GM12878 (cell line): ENCODE results near the gene KLRF1. TPM values are rescaled to one million over a fixed set of nuclear protein-coding genes. Genes with fewer than 3 reads are reported as not detected.

Source experiments
- ATAC-seq: fragments of 200-7000 bp; cut with Tn5 transposase; 3 replicates; pipeline ENCODE4 v1.9.1; 2020; ENCODE audit warnings: mild to moderate bottlenecking, moderate library complexity
- BruUV-seq: library from RNA; stranded (reverse); fragments of 400-500 nt; replicated peaks from 2 replicates; lab custom pipeline; 2021; lab: Mats Ljungman, UMichigan
- CTCF ChIA-PET: fragments of 300-600 bp; sonication (Branson Sonifier 250); formaldehyde crosslinking; extraction: SDS; loops from one replicate; lab custom pipeline; 2021; ENCODE audit warnings: inconsistent platforms; lab: Yijun Ruan, JAX
- POLR2A ChIA-PET: fragments of 350-600 bp; formaldehyde crosslinking; extraction: SDS; loops from one replicate; lab custom pipeline; 2021; ENCODE audit warnings: inconsistent platforms; lab: Charles Lee
- RAD21 ChIA-PET: fragments of 300-600 bp; sonication (Branson Sonifier 250); formaldehyde crosslinking; loops from one replicate; lab custom pipeline; 2023; ENCODE audit warnings: antibody characterized with exemption; ENCODE audit not compliant: unreplicated experiment; lab: Charles Lee
- SMC1A ChIA-PET: fragments of 300-600 bp; sonication (Branson Sonifier 250); formaldehyde crosslinking; loops from one replicate; lab custom pipeline; 2023; ENCODE audit not compliant: unreplicated experiment, uncharacterized antibody; lab: Charles Lee
- DNase-seq: peaks from one replicate; pipeline ENCODE4 v3.0.0-alpha.2; 2011; ENCODE audit warnings: low read depth, low spot score
- FAIRE-seq: peaks from 3 replicates; lab custom pipeline; 2011; peaks lifted over from hg19 to GRCh38; lab: Jason Lieb, UNC
- H2AFZ ChIP-seq: 2 replicates; pipeline ENCODE4 v1.6.0; 2011; ENCODE audit warnings: low read depth, low read length, control low read depth; ENCODE audit not compliant: control insufficient read depth
- H3K27ac ChIP-seq: 2 replicates; pipeline ENCODE4 v1.5.1; 2011; ENCODE audit warnings: control low read depth; ENCODE audit not compliant: control insufficient read depth, insufficient read depth
- H3K27me3 ChIP-seq, 2 experiments: replicated peaks in 1 of 2; 2 replicates each; pipeline versions ENCODE4 v1.6.0 to v1.6.1; 2011; ENCODE audit warnings: low read length in 1 of 2; ENCODE audit not compliant: control insufficient read depth in 2 of 2, insufficient read depth in 2 of 2
- H3K36me3 ChIP-seq, 2 experiments: 2 replicates each; pipeline ENCODE4 v1.5.1; 2011; ENCODE audit warnings: low read length in 1 of 2; ENCODE audit not compliant: control insufficient read depth in 2 of 2, insufficient read depth in 2 of 2
- H3K4me1 ChIP-seq: 2 replicates; pipeline ENCODE4 v1.6.1; 2011; ENCODE audit warnings: mild to moderate bottlenecking, low read length, moderate library complexity, mixed read lengths; ENCODE audit not compliant: control insufficient read depth, insufficient read depth
- H3K4me2 ChIP-seq: 2 replicates; pipeline ENCODE4 v1.6.0; 2011; ENCODE audit warnings: control low read depth; ENCODE audit not compliant: control insufficient read depth, insufficient read depth
- H3K4me3 ChIP-seq: fragments of 200-600 bp; sonication (generic); 2 replicates; pipeline ENCODE4 v1.5.1; 2016
- H3K79me2 ChIP-seq: 2 replicates; pipeline ENCODE4 v1.6.0; 2011; ENCODE audit warnings: low read length; ENCODE audit not compliant: control insufficient read depth, insufficient read depth
- H3K9ac ChIP-seq: 2 replicates; pipeline ENCODE4 v1.8.0; 2011; ENCODE audit warnings: low read length, control low read depth, mixed read lengths; ENCODE audit not compliant: control insufficient read depth, insufficient read depth
- H3K9me3 ChIP-seq: replicated peaks from 3 replicates; pipeline ENCODE4 v1.5.1; 2011; ENCODE audit warnings: mild to moderate bottlenecking, low read length; ENCODE audit not compliant: control insufficient read depth, insufficient read depth
- H4K20me1 ChIP-seq: 2 replicates; pipeline ENCODE4 v1.6.0; 2011; ENCODE audit not compliant: control insufficient read depth, insufficient read depth
- NFIC ChIP-seq: IDR thresholded peaks from 2 replicates; pipeline ENCODE4 v1.6.1; 2012; ENCODE audit warnings: low read depth, mild to moderate bottlenecking, inconsistent platforms, low read length, moderate library complexity
- NFXL1 ChIP-seq: fragments of 450-650 bp; IDR thresholded peaks from 2 replicates; pipeline ENCODE4 v1.6.1; 2017; ENCODE audit warnings: antibody characterized with exemption, mild to moderate bottlenecking, borderline replicate concordance
- POU2F2 ChIP-seq: IDR thresholded peaks from 3 replicates; pipeline ENCODE4 v1.6.1; 2011; ENCODE audit warnings: low read depth, mild to moderate bottlenecking, low read length, borderline replicate concordance
- REST ChIP-seq: IDR thresholded peaks from 2 replicates; pipeline ENCODE4 v1.6.1; 2012; ENCODE audit warnings: mild to moderate bottlenecking, low read depth, low read length
- STAT1 ChIP-seq: fragments of 450-650 bp; conservative IDR thresholded peaks from 2 replicates; pipeline ENCODE4 v1.6.1; 2014; ENCODE audit warnings: antibody characterized with exemption, mild to moderate bottlenecking
- WGBS: methylation state at CpG from one replicate; pipeline ENCODE4 v1.1.6; 2016; ENCODE audit warnings: low lambda C conversion rate; ENCODE audit not compliant: insufficient replicate concordance, insufficient coverage; ENCODE audit errors: missing lambda C conversion rate; 5-methylcytosine and 5-hydroxymethylcytosine counted together
- in situ Hi-C: fragments of 300-500 bp; cut with MboI; formaldehyde crosslinking; loops from 9 replicates; pipeline ENCODE4 v1.14.3; 2018; ENCODE audit warnings: mixed read lengths
- intact Hi-C: fragments of 100-400 bp; cut with micrococcal nuclease; formaldehyde crosslinking; loops from one replicate; pipeline ENCODE4 v1.14.2; 2022; ENCODE audit not compliant: unreplicated experiment
- polyA plus RNA-seq, 11 experiments: library from polyadenylated mRNA; depleted of rRNA in 4 of 11; unstranded in 6 of 11; stranded (reverse) in 5 of 11; fragments of >200 nt; fragmentation: Nextera tagmentation in 4 of 11; fragmentation: Illumina TruSeq in 1 of 11; extraction: Ambion mirVana in 4 of 11; extraction: Trizol in 1 of 11; gene quantifications; 1 replicate in 1 of 11; 2 replicates in 10 of 11; pipeline versions ENCODE4 v1.2.1 to v1.2.3, GENCODE V29; 2011 to 2016; ENCODE audit warnings: inconsistent platforms in 2 of 11, missing spikeins in 2 of 11, low read depth in 1 of 11
- total RNA-seq, 4 experiments: library from RNA; depleted of rRNA in 3 of 4; stranded (reverse); fragments of >200 nt in 3 of 4; fragmentation: Illumina TruSeq in 1 of 4; extraction: Trizol in 1 of 4; gene quantifications; 2 replicates each; pipeline versions ENCODE4 v1.2.1 to v1.2.3, GENCODE V29; 2013 to 2021

The KLRF1 gene
- total and polyA plus RNA-seq, 10 of the 15 experiments (the other 5 are each of a cell fraction or from before 2014, with no cell fraction given) = 0.13 to 2.0 (median 0.18) TPM; not detected in 6

GRCh38 chr12:9868311-9868801 is 41.1 kb downstream of the KLRF1 start:
- BruUV-seq = no TSS peak
- Histone ChIP-seq H3K36me3 (no peaks in the 10 kb centered on the region), H3K79me2 (peaks cover 12% of the 10 kb centered on the region), H3K9ac (peak overlapping the region; percentile 51), H3K27ac (peak overlapping the region; percentile 54; the same call in 1 of the 2 replicates), H2AFZ (peak overlapping the region; percentile 44), H3K9me3 (no peaks in the 10 kb centered on the region), H3K4me3 (peak overlapping the region; percentile 58), H3K4me2 (peak overlapping the region; percentile 84), H3K27me3 (no peaks in the 10 kb centered on the region), H4K20me1 (no peaks in the 10 kb centered on the region)
- 37% methylated on average over 11 of the region's 11 CpGs for WGBS
- no peak for DNase-seq
- FAIRE-seq = no peak
- in situ Hi-C loops = no loop called here
- ChIA-PET RAD21 (interaction anchor here (0.6 to 1.6 kb wide), 4 partner anchors 69 to 119 kb away, joined by 3 to 6 read pairs (median 3); no protein-coding TSS in a partner anchor), SMC1A (interaction anchor here (0.8 to 2.5 kb wide), 6 partner anchors 9 to 118 kb away, joined by 3 to 13 read pairs (median 3); no protein-coding TSS in a partner anchor)
- no peak for ATAC-seq
- no peak for TF ChIP-seq NFIC
- no peak for TF ChIP-seq STAT1
- TF ChIP-seq REST = no peak
- TF ChIP-seq NFXL1 = no peak
- TF ChIP-seq POU2F2 = no peak
- TF ChIP-seq, all 136 proteins: peak for 0
- no peaks in the 10 kb centered on the region for H3K4me1 ChIP-seq
- ChIA-PET CTCF (interaction anchor here (1.0 to 3.1 kb wide), 3 partner anchors 21 to 118 kb away, joined by 3 to 7 read pairs (median 4); no protein-coding TSS in a partner anchor), POLR2A (interaction anchor here (1.4 kb wide), 1 partner anchor 109 kb away, joined by 6 read pairs; no protein-coding TSS in a partner anchor)
- intact Hi-C loops = loop anchor here (5.0 kb wide), 1 partner anchor 116 kb away; no protein-coding TSS in a partner anchor
